Stimulated activated CD8-positive, alpha-beta memory T cell treated with anti-CD3 and anti-CD28 coated beads, Interleukin-12 subunit alpha, Interleukin-12 subunit beta, amount 100 ng/mL, for 4 hours (primary cell): Measurements from ENCODE around the gene FHAD1.

Experiments
- DNase-seq: peaks from one replicate; pipeline ENCODE4 v3.0.0-alpha.2; 2020; ENCODE audit warnings: low read depth

FHAD1 gene

GRCh38 chr1:15326691-15327588 lies 79.9 kb downstream of the FHAD1 start:
- no peak for DNase-seq

- DNase-seq: no peak
These were observed 81.5 kb downstream of the FHAD1 start for GRCh38 chr1:15328351-15329103.

GRCh38 chr1:15329104-15329820 lies 82.2 kb downstream of the FHAD1 start:
- DNase-seq: no peak

GRCh38 chr1:15330028-15330427 lies 83.0 kb downstream of the FHAD1 start:
- no peak for DNase-seq

- DNase-seq: no peak
These were observed 84.2 kb downstream of the FHAD1 start for GRCh38 chr1:15331180-15331579.

GRCh38 chr1:15331734-15332133 lies 84.7 kb downstream of the FHAD1 start:
- no peak for DNase-seq

GRCh38 chr1:15332525-15332924 lies 85.5 kb downstream of the FHAD1 start:
- no peak for DNase-seq

- no peak for DNase-seq
These were observed 86.1 kb downstream of the FHAD1 start for GRCh38 chr1:15332952-15333715.

- no peak for DNase-seq
These were observed 88.0 kb downstream of the FHAD1 start for GRCh38 chr1:15334995-15335394.

GRCh38 chr1:15336866-15337265 lies 89.8 kb downstream of the FHAD1 start:
- no peak for DNase-seq

GRCh38 chr1:15337656-15338402 lies 90.8 kb downstream of the FHAD1 start:
- no peak for DNase-seq

GRCh38 chr1:15339570-15339969 lies 92.5 kb downstream of the FHAD1 start:
- no peak for DNase-seq

- no peak for DNase-seq
These were observed 94.2 kb downstream of the FHAD1 start for GRCh38 chr1:15341228-15341627.

- DNase-seq: no peak
These were observed 94.8 kb downstream of the FHAD1 start for GRCh38 chr1:15341634-15342407.

GRCh38 chr1:15342408-15342967 lies 95.5 kb downstream of the FHAD1 start:
- no peak for DNase-seq

GRCh38 chr1:15343099-15343498 lies 96.1 kb downstream of the FHAD1 start:
- no peak for DNase-seq

- no peak for DNase-seq
These were observed 96.7 kb downstream of the FHAD1 start for GRCh38 chr1:15343729-15344128.

GRCh38 chr1:15344380-15344779 lies 97.4 kb downstream of the FHAD1 start:
- no peak for DNase-seq

GRCh38 chr1:15344800-15345704 lies 98.0 kb downstream of the FHAD1 start:
- no peak for DNase-seq
